Keratinocyte (primary cell): ENCODE results near the gene RPL35A.

Experiments used
- EZH2 ChIP-seq: IDR thresholded peaks from one replicate; pipeline ENCODE4 v1.6.1; 2012; ENCODE audit warnings: inconsistent platforms, mild to moderate bottlenecking, low read length, moderate library complexity
- TF ChIP-seq, protein P1 (sequence below), 3 experiments: IDR thresholded peaks in 1 of 3; conservative IDR thresholded peaks in 1 of 3; optimal IDR thresholded peaks in 1 of 3; 2 replicates in 2 of 3; 3 replicates in 1 of 3; pipeline versions ENCODE3 to v1.5.1; 2011; ENCODE audit warnings: low read length in 3 of 3, mild to moderate bottlenecking in 3 of 3, moderate library complexity in 2 of 3, control low read depth in 1 of 3, inconsistent platforms in 1 of 3; ENCODE audit not compliant: insufficient read depth in 2 of 3; ENCODE audit errors: extremely low read depth in 1 of 3

DNA sequence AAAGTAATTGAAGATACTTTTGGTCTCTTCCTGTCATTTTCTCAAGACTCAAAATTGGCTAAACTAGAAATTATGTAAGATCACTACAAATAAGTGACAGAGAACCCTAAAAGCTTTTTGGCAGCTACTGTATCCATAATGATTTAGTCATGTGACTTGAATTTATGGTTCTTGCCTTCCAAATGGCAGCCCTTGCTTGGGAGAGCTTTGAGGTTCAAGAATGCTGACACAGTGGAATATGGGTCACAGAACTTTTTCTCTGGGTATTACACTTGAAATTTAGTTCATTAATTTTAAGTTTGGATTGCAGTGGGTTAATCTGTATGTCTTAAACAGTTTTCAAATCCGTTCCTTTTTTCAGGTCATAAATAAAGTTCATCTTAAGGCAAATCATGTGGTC, 24.0 kb downstream of the RPL35A start:
- TF ChIP-seq, protein P1, sequence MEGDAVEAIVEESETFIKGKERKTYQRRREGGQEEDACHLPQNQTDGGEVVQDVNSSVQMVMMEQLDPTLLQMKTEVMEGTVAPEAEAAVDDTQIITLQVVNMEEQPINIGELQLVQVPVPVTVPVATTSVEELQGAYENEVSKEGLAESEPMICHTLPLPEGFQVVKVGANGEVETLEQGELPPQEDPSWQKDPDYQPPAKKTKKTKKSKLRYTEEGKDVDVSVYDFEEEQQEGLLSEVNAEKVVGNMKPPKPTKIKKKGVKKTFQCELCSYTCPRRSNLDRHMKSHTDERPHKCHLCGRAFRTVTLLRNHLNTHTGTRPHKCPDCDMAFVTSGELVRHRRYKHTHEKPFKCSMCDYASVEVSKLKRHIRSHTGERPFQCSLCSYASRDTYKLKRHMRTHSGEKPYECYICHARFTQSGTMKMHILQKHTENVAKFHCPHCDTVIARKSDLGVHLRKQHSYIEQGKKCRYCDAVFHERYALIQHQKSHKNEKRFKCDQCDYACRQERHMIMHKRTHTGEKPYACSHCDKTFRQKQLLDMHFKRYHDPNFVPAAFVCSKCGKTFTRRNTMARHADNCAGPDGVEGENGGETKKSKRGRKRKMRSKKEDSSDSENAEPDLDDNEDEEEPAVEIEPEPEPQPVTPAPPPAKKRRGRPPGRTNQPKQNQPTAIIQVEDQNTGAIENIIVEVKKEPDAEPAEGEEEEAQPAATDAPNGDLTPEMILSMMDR (optimal IDR thresholded peaks at IDR 0.05 in 1 of 3, IDR thresholded peaks at IDR 0.05 in 1 of 3, conservative IDR thresholded peaks at IDR 0.05 in 1 of 3; ENCODE audit: extremely low read depth in 1 of 3, insufficient read depth in 2 of 3, low read length in 3 of 3), result no peak
- no peak for TF ChIP-seq EZH2
